GM21526 (cell line): ENCODE results near the gene ZNF701.

Experiments used
- ATAC-seq: cut with Tn5 transposase; IDR thresholded peaks from one replicate; pipeline ENCODE4 v1.9.1; 2021; ENCODE audit warnings: moderate library complexity; ENCODE audit not compliant: unreplicated experiment, low FRiP score

Gene ZNF701

DNA sequence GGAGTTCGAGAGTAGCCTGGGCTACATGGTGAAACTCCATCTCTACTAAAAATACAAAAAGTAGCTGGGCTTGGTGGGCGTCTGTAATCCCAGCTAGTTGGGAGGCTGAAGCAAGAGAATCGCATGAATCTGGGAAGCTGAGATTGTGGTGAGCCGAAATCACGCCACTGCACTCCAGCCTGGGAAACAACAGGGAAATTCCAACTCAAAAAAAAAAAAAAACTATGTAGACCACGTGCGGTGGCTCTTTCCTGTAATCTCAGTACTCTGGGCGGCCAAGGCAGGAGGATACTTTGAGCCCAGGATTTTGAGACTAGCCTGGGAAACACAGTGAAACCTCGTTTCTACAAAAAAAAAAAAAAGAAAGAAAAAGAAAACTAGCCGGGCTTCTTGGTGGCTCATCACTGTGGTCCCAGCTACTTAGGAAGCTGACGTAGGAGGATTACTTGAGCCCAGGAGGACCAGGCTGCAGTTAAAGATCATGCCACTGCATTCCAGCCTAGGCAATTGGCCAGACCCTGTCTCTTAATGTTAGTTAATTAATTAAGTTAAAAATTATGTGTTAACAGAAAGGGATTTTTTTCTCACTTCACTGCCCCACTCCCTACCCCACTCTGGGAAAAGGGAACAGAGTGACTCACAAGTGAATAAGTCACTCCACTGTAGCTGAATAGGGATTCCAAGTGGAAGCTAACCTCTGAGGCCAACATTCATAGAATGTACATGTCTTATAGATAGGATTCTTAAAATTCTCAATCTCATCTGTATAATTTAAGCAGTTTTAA, 65.9 kb downstream of the ZNF701 start:
- ATAC-seq, result no peak
